AG08395 (cell line): ENCODE measurements around the gene GNPNAT1.

Experiments
- DNase-seq: peaks from one replicate; pipeline ENCODE4 v3.0.0; 2012; ENCODE audit warnings: mixed read lengths, low spot score

GNPNAT1 gene

DNA sequence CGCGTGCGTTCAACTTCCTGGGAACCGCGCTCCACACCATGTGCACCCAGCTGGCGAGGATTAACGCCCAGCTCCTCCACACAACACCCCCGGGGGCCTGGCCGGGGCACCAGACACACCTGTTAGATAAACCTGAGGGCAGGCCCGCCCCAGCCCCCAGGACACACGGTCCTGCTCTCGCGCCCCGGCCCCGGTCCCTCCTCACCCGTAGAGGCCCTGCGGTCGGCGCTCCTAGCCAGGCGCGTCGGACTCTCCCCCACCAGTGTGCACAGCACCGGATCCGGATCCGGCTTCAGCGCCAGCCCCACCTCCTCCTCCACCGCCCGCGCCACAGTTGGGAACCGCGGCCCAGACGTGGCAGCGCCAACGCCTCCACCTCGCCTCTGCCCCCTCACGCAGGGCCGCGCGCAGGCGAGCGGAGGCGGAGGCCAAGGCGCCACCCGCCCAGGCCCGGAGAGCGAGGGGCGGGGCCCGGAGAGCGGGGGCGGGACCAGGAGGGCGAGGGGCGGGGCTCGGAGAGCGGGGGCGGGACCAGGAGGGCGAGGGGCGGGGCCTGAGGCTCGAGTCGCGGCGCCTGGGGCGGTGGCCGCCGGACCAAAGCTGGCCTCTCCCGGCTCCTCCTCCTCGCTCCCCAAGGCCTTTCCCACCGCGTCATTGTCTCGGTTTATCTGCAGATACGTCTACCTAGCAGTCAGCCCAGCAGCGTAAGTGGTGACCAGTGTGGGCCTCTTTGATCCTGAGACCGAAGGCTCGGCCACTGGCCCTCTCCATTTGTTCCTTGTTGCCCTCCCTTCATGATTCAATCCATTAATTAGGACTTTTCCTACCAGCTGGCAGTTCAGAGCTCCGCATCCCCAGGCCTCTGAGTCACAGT lies at the start of gene GNPNAT1:
Gene GNPNAT1, minus strand, starts transcription at position 385 of the 874 bp plus-strand sequence. CDS start 6,957 bp downstream, outside the sequence.
- DNase-seq = peak; percentile 94

DNA sequence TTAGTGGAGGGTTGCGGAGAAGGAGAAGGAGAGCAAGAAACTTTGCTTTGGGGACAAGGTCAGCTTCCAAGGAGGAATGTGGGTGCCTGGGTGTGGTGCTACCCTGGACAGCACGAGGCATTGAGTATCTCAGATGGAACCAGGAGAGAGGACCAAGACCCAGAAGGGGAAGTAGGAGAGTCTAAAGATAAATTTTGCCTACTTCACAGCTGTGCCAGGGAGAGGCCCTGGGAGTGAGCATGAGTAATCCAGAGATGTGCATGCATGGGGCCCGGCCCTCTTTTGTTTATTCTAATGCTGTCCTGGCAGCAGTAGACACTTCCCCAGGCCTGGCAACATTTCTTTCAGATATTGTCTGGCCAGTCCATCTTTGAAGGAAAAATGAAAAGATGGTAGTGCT lies 49.5 kb upstream of the GNPNAT1 start:
- DNase-seq = peak; percentile 76

DNA sequence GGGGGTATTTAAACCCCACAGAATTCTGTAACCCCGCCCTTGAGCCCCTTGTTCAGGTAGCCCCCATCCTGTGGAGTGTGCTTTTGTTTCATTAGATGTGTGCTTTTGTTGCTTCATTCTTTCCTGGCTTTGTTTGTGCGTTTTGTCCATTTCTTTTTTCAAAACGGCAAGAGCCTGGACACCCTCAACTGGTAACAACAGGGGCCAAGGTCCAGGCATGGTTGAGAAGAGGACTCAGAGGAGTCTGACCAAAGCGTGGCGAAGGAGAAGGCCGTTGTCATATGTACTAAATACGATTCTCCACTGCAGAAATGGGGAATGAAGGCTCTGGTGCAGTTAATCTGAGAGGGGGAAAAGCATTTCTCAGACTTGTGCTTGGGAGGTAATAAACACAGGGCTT lies 46.0 kb upstream of the GNPNAT1 start:
- no peak for DNase-seq

DNA sequence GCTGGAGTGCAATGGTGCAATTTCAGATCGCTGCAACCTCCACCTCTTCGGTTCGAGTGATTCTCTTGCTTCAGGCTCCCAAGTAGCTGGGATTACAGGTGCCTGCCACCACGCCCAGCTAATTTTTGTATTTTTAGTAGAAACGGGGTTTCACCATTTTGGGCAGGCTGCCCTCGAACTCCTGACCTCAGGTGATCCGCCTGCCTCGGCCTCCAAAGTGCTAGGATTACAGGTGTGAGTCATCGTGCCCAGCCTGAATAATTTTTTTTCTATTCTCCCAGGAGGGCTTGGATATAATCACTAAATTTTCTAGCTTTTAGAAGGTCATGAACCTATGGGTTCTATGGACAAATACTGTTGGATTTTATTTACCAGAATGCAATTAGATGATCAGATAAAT lies 44.7 kb upstream of the GNPNAT1 start:
- no peak for DNase-seq

DNA sequence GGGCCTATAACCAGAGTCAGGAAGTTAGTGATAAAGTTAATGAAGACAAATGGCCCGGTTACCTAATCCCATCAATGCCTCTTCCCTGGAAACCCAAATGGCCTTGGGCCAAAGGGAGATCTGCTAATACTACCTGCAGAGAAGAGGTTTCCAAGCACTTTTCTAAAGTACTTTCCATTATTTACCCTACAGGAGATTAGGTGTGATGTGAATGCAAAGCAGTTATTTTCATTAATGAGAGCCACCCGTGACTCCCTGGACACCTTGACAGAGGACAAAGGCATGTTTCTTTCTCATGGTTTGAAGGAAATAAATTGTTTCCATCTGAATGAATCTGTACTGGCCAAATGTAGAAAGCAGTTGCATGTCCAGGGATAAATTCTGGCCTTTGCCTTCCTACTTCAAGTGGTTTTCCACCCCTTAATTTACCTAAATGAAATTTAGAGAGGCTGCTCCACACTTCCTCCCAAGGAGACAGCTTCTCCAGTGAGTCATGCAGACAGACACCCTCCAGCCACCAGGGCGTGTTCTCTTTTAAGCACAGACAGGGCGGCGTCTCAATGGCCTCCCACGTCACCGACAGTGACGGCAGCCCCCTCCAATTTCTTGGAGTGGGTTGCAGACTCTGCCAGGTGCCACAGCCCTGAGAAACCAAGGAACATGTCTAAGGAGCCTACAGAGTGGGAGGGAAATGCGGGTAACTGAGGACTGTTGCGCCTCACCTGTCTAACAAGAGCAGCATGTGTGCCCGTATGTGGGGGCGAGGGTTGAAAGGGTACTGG lies 43.9 kb upstream of the GNPNAT1 start:
- DNase-seq = peak; percentile 36

DNA sequence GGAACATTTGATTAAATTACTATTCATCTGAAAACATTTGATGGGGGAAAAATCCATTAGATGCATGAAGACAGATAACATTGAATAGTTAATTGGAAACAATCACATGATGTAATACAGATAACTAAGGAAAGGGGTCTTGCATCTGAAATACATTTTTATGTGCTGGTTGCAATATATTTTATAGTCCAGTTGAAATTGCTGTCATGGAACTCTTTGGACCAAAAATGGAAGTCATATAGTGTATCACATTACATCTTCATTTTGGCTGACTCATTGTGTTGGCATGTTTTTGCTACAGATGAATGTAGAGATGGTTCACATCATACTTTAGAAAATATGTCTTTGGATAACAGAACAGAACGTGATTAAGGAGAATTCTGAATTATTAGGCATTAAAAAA lies 43.0 kb upstream of the GNPNAT1 start:
- peak; percentile 33 for DNase-seq

DNA sequence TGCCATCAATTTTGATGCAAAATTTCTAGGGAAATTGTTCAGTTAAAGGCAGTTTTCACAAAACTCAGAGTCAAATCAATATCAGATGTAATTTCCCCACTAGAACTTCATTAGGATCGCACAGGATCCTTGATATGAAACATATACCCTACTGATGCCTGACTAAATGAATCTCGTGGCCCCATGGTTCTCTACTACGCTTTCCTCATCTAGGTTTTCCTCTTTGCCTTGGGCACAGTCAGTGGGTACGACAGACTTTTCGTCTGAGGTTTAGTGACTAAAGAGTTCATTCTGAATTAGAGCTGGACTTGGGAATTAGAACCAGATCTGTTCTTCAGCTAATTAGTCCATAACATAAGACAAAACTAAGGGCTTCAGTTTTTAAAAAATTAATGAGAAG lies 42.5 kb upstream of the GNPNAT1 start:
- no peak for DNase-seq

DNA sequence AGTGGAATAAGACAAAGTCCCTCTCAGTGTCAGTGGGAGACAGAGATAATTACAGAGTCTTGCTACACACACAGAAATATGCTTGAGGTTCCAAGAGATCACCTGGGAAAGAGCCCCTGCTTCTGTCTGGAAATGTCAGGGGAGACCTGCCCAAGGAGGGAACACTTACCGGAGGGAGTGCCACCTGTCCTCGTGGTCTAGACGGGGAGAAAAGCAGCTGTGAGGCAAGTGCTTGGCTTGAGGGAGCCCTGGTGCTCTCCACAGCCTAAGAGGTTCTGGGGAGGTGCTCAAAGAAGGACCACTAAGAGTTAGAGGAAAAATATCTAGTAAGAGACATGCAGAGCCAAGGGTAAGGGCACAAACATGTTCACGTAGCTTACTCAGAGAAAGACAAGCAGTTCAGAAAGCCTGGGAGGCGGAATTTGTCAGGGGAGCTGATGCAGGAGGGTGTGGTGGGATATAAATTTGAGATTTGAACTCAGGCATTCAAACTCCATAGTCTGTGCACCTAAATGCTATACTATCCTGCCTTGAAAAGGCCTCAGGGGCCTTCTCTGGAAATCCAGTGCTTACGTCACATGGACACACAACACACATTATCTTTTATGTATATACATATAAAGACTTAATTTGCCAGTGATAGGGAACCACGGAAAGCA lies 38.2 kb upstream of the GNPNAT1 start:
- no peak for DNase-seq

DNA sequence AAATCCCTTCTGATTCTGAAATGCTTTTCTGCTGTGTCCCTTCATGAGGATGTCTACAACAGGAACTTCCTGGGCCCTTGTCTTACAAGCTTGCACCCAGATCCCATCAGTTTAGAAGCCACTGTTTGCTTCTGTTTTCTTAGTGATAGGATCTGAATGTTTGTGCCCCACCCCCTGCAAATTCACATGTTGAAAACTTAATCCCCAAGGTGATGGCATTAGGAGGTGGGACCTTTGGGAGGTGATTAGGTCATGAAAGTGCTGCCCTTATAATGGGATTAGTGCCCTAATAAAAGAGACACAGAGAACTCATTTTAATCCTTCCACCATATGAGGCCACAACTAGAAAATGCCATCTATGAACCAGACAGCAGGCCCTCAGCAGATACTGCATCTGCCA lies 36.0 kb upstream of the GNPNAT1 start:
- no peak for DNase-seq

DNA sequence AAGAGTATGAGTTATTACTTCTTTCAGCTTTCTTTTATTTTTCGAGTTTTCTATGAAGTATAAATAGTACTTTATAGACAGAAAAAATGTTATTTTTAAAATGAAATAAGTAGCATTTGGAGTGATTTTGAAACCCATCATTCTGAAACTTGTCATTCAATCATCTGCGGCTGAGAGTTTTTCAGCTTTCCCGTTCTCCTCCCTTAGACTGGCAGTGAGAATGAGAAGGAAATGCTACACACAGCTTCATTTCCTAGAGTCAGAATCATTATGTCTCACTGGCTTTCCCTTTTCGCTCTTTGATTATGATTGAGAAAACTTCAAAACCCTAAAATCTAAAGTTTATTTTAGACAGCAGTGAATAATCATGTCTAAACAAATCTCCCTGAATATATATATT lies 33.7 kb upstream of the GNPNAT1 start:
- no peak for DNase-seq

DNA sequence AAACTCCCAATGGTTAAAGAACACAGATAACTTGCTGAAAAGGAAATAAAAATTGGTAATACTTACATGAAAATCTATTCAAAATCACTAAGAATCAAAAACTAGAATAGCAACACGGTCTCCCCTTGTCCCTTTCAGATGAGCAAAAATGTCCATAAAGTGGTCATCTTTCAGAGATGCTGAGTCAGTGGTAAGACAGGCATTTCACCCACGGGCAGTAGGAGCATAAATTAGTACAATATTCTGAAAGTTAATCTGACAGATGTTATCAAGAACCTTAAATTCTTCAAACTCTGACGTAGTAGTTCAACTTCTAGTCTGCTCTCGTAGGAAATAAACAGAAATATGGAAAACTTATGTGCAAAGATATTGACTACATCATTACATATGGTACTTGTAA lies 33.1 kb upstream of the GNPNAT1 start:
- DNase-seq = no peak

DNA sequence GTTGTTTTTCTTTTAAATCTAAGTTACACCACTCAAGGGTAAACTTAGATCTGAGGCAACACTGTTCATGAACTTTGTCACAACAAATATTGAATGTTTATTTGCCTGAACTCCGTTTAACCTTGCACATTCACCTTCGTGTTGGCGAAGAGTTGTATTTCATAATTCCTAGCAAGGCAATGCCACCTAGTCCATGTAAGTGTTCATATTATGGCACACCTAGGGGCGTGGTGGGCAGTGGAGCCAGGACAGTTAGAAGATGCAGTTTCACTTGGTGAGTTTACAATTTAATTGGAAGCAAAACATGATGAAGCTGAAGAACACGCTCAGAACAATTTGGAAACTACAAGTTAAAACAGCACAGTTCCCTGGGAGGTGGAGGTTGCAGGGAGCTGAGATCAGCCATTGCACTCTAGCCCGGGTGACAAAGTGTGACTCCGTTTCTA lies 30.4 kb upstream of the GNPNAT1 start:
- no peak for DNase-seq

DNA sequence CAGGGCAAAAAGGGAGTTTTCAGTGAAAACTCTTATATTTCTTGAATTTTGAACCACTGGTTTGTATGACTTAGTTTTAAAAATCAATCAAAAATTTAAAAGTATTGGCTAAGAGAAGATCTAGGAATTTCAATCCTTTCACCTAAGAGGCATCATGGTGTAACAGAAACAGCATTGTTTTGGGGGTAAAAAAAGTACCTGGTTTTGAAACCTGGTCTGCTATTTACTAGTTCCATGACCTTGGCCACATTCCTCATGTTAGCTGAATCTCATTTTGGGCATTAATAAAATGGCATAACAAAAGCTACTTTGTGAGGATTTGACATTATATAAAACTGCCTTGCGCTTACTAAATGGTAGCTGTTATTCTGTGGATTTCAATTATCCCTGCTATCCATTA lies 16.7 kb upstream of the GNPNAT1 start:
- no peak for DNase-seq

DNA sequence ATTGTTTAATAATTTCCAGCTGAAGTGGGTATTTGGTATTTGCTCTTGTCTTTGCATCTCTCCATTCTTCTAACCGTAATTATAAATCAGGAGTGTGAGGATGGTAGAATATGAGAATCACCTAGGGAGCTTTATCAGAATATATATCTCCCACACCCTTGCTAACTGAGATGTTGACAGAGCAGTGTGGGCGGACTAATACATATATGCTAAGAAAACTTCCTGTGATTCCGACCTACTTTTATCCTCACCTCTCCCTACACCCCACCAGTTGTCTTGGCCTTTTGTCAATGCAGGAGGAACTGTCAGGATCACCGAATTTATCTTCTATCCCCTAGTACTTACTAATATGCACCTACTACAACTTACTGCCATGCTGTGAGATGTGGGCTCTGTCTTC lies 14.7 kb upstream of the GNPNAT1 start:
- no peak for DNase-seq

DNA sequence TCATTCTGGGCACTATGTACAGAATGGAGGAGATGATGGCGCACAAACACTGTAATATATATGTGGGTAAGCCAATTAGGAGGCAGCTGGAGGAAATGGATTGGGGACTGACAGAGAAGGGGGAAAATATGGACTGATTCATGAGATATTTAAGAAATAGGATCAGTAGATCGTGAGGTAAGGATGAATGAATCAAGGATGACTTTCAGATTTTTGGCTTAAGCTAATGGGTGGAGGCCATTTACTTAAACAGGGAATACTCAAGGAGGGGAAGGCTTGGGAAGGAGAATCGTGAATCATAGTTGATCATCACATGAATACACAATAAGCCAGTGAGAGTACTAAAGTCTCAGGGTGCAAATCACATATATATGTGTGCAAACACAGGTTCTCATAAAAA lies 11.2 kb upstream of the GNPNAT1 start:
- DNase-seq = peak; percentile 57

DNA sequence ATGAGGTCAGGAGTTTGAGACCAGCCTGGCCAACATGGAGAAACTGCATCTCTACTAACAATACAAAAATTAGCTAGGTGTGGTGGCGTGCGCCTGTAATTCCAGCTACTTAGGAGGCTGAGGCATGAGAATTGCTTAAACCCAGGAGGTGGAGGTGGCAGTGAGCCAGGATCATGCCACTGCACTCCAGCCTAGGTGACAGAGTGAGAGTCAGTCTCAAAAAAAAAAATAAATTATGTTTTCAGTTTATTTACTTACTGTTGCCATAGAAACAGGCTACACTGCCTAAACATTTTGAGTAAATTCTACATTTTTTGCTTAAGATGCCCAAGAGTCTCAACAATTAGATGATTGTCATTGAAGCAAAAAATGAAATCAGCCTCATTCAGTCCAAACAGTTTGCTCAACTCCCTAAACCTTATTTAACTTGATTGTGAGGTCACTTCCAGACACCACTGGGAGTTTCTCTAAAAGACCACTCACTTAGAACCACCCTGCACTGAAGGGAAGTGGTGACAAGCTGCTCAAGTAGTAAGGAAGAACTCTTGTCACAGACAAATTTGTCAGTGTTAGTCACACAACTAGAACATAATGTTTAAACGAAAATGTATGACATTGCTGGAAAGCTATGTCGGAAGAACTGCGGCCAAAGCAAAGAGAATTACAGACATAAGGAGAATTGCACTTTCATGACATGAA lies 9.8 kb upstream of the GNPNAT1 start:
- peak; percentile 70 for DNase-seq

DNA sequence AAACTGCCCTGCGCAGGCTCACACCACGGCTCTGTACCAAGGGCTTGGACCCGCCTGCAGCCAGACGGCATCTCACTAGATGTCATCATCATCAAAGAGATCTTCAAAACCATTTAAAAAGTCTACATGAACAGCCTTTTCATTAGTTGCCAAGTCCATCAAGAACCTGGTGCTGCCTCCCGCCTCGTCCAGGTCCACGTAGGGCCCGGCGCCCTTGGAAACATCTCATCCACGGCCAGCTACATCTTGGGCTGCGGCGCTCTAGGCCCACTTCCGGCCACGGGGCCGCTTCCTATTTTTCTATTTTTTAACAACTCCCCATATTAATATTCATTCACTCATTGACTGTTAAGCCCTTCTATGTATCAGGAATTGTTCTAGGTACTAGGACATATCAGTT lies 7.4 kb upstream of the GNPNAT1 start:
- DNase-seq = no peak

DNA sequence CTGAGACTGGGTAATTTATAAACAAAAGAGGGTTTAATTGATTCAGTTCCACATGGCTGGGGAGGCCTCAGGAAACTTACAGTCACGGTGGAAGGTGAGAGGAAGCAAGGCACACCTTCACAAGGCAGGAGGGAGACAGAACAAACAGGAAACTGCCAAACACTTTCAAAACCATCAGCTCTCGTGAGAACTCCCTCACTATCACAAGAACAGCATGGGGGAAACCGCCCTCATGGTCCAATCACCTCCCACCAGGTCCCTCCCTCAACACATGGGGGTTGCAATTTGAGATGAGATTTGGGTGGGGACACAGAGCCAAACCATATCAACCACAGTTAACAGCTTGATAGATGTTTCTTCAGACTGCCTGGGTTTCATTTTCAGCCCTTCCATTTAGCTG lies 6.2 kb upstream of the GNPNAT1 start:
- no peak for DNase-seq

DNA sequence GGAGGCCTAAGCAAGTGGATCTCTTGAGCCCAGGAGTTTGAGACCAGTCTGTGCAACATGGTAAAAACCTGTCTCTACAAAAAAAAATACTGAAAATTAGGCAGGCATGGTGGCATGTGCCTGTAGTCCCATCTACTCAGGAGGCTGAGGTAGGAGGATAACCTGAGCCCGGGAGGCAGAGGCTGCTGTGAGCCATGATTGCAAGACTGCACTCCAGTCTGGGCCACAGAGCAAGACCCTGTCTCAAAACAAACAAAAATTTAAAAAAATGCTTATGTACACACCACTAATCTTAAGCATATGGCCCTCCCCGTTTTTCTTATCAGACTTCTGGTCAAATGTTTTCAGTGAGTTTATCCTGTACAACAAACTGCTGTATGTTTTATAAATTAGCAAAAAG lies 1.7 kb upstream of the GNPNAT1 start:
- DNase-seq = no peak

DNA sequence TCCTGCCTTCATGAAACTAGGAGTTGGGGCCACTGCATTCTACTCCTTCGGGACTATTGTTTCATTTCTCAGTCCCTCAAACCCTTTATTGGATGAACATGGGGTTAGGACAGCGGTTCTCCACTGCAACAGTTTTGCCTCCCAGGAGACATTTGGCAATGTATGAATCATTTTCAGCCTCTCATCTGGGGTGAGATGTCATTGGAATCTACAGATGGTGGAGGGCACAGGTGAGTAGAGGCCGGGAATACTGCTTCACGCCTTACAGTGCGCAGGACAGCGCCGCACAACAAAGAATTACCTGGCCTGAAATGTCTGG lies 649 bp upstream of the GNPNAT1 start:
- DNase-seq = no peak

DNA sequence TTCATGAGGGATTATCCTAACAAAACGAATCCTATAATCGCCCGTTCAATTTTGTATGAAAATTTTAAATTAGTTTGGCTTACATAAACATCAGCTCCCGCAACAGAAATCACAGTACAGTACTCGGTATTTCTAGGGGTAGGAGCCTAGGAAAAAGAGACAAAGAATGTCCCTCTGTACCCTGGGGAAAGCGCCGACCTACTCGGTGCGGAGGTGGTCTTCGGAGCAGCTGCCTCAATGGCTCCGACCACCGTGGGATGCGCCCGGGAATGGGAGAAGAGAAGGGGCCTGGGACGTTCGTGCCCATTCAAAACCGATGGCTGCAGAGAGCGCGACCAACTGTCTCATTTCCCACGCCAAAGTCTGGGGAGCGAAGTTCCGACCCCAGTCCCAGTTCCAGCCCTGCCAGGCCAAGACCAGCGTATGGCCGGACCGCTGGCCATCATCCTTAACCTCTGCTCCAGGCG lies 618 bp downstream of the GNPNAT1 start:
- DNase-seq = no peak
